PC-3 (cell line): Measurements from ENCODE around the gene GNAT2. TPM values are rescaled to one million over a fixed set of nuclear protein-coding genes. Genes with fewer than 3 reads are reported as not detected.
"Not testable (repeated sequence)": the region's sequence is repeated elsewhere in the genome, so short reads cannot be mapped to it uniquely, and the experiment has no call there.

ENCODE experiments used
- ATAC-seq: fragments of 200-7000 bp; cut with Tn5 transposase; 2 replicates; pipeline ENCODE4 v1.9.1; 2020; ENCODE audit warnings: mild to moderate bottlenecking, moderate library complexity
- BruUV-seq: library from RNA; stranded (reverse); fragments of 400-500 nt; replicated peaks from 2 replicates; lab custom pipeline; 2021; lab: Mats Ljungman, UMichigan
- CTCF ChIA-PET: fragments of 300-600 bp; sonication (Branson Sonifier 250); formaldehyde crosslinking; loops from one replicate; lab custom pipeline; 2022; ENCODE audit warnings: antibody characterized with exemption; lab: Charles Lee
- POLR2A ChIA-PET: fragments of 300-600 bp; sonication (Branson Sonifier 250); formaldehyde crosslinking; loops from one replicate; lab custom pipeline; 2022; ENCODE audit warnings: antibody characterized with exemption; ENCODE audit not compliant: unreplicated experiment; lab: Charles Lee
- DNase-seq: peaks from one replicate; pipeline ENCODE4 v3.0.0-alpha.2; 2015
- H2AFZ ChIP-seq: fragments of 300-600 bp; sonication (generic); 2 replicates; pipeline ENCODE4 v1.6.0; 2016; ENCODE audit warnings: antibody characterized with exemption, low read length
- H3F3A ChIP-seq: fragments of 300-600 bp; sonication (generic); one replicate; pipeline ENCODE4 v1.6.0; 2017; ENCODE audit warnings: antibody characterized with exemption, low read length, control low read depth, mild to moderate bottlenecking; ENCODE audit not compliant: unreplicated experiment
- H3K27ac ChIP-seq: fragments of 300-600 bp; sonication (generic); 2 replicates; pipeline ENCODE4 v1.5.1; 2016; ENCODE audit warnings: mild to moderate bottlenecking, low read length
- H3K27me3 ChIP-seq: fragments of 300-600 bp; sonication (generic); 2 replicates; pipeline ENCODE4 v1.6.1; 2016; ENCODE audit warnings: low read length, mixed read lengths
- H3K36me3 ChIP-seq: fragments of 300-600 bp; sonication (generic); 2 replicates; pipeline ENCODE4 v1.6.1; 2016; ENCODE audit warnings: low read depth, mixed run types, low read length, mixed read lengths
- H3K4me1 ChIP-seq: fragments of 300-600 bp; sonication (generic); 2 replicates; pipeline ENCODE4 v1.5.1; 2016; ENCODE audit warnings: low read length; ENCODE audit not compliant: insufficient read depth
- H3K4me2 ChIP-seq: fragments of 300-600 bp; sonication (generic); 2 replicates; pipeline ENCODE4 v1.6.0; 2016; ENCODE audit warnings: low read length
- H3K4me3 ChIP-seq: fragments of 300-600 bp; sonication (generic); 2 replicates; pipeline ENCODE4 v1.5.1; 2016; ENCODE audit warnings: mild to moderate bottlenecking, low read length, mixed read lengths
- H3K79me2 ChIP-seq: fragments of 300-600 bp; sonication (generic); 2 replicates; pipeline ENCODE4 v1.6.1; 2017; ENCODE audit warnings: low read length, mixed read lengths
- H3K9ac ChIP-seq: fragments of 300-600 bp; sonication (generic); 2 replicates; pipeline ENCODE4 v1.6.0; 2016; ENCODE audit warnings: mild to moderate bottlenecking, low read length
- H3K9me2 ChIP-seq: fragments of 300-600 bp; sonication (generic); replicated peaks from 2 replicates; pipeline ENCODE4 v1.6.1; 2016; ENCODE audit warnings: mixed run types, low read length, mixed read lengths
- H3K9me3 ChIP-seq: fragments of 300-600 bp; sonication (generic); 2 replicates; pipeline ENCODE4 v1.6.1; 2016; ENCODE audit warnings: low read length, mixed read lengths
- H4K20me1 ChIP-seq: fragments of 300-600 bp; sonication (generic); 2 replicates; pipeline ENCODE4 v1.6.1; 2016; ENCODE audit warnings: low read length, mixed read lengths
- EZH2 ChIP-seq: fragments of 300-600 bp; sonication (generic); IDR thresholded peaks from one replicate; pipeline ENCODE4 v1.6.1; 2017; ENCODE audit warnings: antibody characterized with exemption, mild to moderate bottlenecking, low read length; ENCODE audit not compliant: unreplicated experiment
- EZH2phosphoT487 ChIP-seq: fragments of 300-600 bp; sonication (generic); IDR thresholded peaks from 2 replicates; pipeline ENCODE4 v1.6.1; 2018; ENCODE audit warnings: mild to moderate bottlenecking, antibody characterized with exemption, low read length, borderline replicate concordance
- intact Hi-C: fragments of 100-400 bp; cut with micrococcal nuclease; formaldehyde crosslinking; loops from 2 replicates; pipeline ENCODE4 v1.9.0; 2023
- total RNA-seq: library from RNA; depleted of rRNA; stranded (reverse); fragments of >200 nt; gene quantifications from 2 replicates; pipeline ENCODE4 v1.2.3, GENCODE V29; 2014
- TF ChIP-seq, protein P1 (sequence below): fragments of 300-600 bp; sonication (generic); conservative IDR thresholded peaks from 2 replicates; pipeline ENCODE4 v1.5.1; 2017; ENCODE audit warnings: antibody characterized with exemption, low read depth, mild to moderate bottlenecking, low read length

GNAT2 gene
- total RNA-seq, 1 experiment from 2014 or later: 0.69 TPM

DNA sequence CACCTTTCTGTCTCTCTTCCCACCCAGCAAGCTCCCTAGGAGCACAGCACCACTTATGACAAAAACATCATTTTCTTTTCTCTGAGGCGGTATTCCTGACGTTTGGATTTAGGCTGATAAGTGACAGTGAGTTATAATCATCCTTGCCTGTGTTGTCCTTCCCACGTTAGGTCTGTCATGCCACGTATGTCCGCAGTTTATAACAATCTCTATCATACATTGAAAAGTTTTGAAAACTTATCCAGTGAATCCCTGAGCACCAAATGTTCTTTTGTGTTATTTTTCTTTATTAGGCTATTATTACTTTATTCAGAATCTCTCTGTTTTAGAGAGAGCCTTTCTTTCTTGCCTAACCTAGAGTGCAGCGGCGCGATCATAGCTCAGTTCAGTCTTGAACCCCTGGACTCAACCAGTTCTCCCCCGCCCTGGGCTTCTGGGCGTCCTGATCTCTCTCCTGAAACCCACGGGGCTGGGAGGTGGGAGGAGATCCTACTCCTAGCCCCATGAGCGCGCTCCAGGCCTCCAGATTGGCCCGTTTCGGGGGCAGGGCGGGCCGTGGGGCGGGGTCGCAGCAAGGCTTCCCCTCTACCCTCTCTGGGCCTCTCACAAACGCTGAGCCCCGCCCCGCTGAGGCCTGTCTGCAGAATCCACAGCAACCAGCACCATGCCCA is 48.2 kb upstream of the GNAT2 start, which contains the start of gene GSTM2:
TSS of gene GSTM2 (plus strand) at position 606 of the 671 bp plus-strand sequence. CDS start at position 665, 59 bp downstream.
- H3K27ac ChIP-seq: no peak within 1 kb of the TSS
- CTCF ChIA-PET: no interaction called here
- no peaks in the 10 kb centered on the region for H3K36me3 ChIP-seq
- no peaks in the 10 kb centered on the region for H3F3A ChIP-seq
- DNase-seq (peak; percentile 86), ATAC-seq (peak; percentile 99)
- peak within 1 kb of the TSS; percentile 75 for H3K4me2 ChIP-seq
- H3K27me3 ChIP-seq: no peaks in the 10 kb centered on the region
- H3K4me1 ChIP-seq: peaks cover 28% of the 10 kb centered on the region
- intact Hi-C loops: no loop called here
- no peaks in the 10 kb centered on the region for H3K79me2 ChIP-seq
- H2AFZ ChIP-seq: peak within 1 kb of the TSS; percentile 69
- H3K9me3 ChIP-seq: no peaks in the 10 kb centered on the region
- TF ChIP-seq EZH2 (no peak), EZH2phosphoT487 (no peak)
- TF ChIP-seq, protein P1, sequence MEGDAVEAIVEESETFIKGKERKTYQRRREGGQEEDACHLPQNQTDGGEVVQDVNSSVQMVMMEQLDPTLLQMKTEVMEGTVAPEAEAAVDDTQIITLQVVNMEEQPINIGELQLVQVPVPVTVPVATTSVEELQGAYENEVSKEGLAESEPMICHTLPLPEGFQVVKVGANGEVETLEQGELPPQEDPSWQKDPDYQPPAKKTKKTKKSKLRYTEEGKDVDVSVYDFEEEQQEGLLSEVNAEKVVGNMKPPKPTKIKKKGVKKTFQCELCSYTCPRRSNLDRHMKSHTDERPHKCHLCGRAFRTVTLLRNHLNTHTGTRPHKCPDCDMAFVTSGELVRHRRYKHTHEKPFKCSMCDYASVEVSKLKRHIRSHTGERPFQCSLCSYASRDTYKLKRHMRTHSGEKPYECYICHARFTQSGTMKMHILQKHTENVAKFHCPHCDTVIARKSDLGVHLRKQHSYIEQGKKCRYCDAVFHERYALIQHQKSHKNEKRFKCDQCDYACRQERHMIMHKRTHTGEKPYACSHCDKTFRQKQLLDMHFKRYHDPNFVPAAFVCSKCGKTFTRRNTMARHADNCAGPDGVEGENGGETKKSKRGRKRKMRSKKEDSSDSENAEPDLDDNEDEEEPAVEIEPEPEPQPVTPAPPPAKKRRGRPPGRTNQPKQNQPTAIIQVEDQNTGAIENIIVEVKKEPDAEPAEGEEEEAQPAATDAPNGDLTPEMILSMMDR: no peak
- H3K4me3 ChIP-seq: peak within 1 kb of the TSS; percentile 64
- POLR2A ChIA-PET: interaction anchor here (0.6 kb wide), 1 partner anchor 919 kb away, joined by 3 read pairs; no protein-coding TSS in a partner anchor
- no peaks in the 10 kb centered on the region for H3K9me2 ChIP-seq
- no peaks in the 10 kb centered on the region for H4K20me1 ChIP-seq
- H3K9ac ChIP-seq: peak within 1 kb of the TSS; percentile 4; the same call in 1 of the 2 replicates
- no TSS peak for BruUV-seq

DNA sequence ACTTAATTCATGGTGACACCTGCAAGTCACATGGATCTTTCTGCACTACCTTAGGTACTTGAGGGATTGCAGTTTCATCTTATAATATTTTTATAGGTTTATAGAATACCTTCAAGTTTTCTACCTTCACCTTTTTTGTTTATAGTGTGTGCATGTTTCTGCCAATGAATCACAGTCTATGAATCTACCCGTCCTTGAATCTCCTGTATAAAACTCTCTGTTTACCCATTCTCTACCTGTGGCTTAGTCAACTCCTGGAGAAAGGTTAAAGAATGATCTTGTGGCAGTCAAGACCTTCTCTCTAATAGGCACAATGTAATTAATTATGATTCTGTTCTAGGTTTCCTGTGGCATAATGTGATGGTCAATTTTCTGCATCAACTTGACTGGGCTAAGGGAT is 45.3 kb upstream of the GNAT2 start:
- Histone ChIP-seq H3K4me1 (peaks cover 28% of the 10 kb centered on the region), H3K27me3 (no peaks in the 10 kb centered on the region), H3K79me2 (no peaks in the 10 kb centered on the region), H3K9ac (no peak overlapping the region), H3K4me2 (no peak overlapping the region), H3K36me3 (no peaks in the 10 kb centered on the region), H3K9me2 (no peaks in the 10 kb centered on the region), H2AFZ (no peak overlapping the region), H3F3A (no peaks in the 10 kb centered on the region), H3K27ac (peak overlapping the region; percentile 45), H4K20me1 (no peaks in the 10 kb centered on the region), H3K9me3 (no peaks in the 10 kb centered on the region), H3K4me3 (no peak overlapping the region)
- BruUV-seq: no TSS peak
- ChIA-PET CTCF (no interaction called here), POLR2A (no interaction called here)
- TF ChIP-seq EZH2phosphoT487 (no peak), EZH2 (no peak)
- TF ChIP-seq, protein P1: no peak
- ATAC-seq: peak; percentile 14; the same call in 1 of the 2 replicates
- intact Hi-C loops: no loop called here
- peak; percentile 60 for DNase-seq

DNA sequence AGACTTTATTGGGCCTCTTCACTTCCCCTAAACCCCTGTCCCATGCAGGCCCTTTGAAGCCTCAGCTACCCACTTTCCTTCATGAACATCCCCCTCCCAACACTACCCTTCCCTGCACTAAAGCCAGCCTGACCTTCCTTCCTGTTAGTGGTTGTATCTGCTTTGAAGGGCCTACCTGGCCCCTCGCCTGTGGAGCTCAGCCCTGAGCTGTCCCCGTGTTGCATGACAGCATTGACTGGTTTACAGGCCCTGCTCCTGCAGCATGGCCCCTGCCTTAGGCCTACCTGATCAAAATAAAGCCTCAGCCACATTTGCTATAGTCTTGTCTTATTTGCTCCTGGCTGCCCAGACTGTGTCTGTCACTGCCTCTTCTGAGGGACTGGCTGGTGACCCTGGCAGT is 42.0 kb upstream of the GNAT2 start:
- no peak overlapping the region for H2AFZ ChIP-seq
- CTCF ChIA-PET: no interaction called here
- no peak overlapping the region for H3K4me3 ChIP-seq
- H4K20me1 ChIP-seq: no peaks in the 10 kb centered on the region
- BruUV-seq: no TSS peak
- no peaks in the 10 kb centered on the region for H3K79me2 ChIP-seq
- no peaks in the 10 kb centered on the region for H3K36me3 ChIP-seq
- TF ChIP-seq EZH2phosphoT487 (no peak), EZH2 (no peak)
- TF ChIP-seq, protein P1: no peak
- no peak overlapping the region for H3K9ac ChIP-seq
- DNase-seq: no peak
- ATAC-seq: no peak
- peaks cover 18% of the 10 kb centered on the region for H3K4me1 ChIP-seq
- H3K9me3 ChIP-seq: no peaks in the 10 kb centered on the region
- H3K27me3 ChIP-seq: no peaks in the 10 kb centered on the region
- no peaks in the 10 kb centered on the region for H3K9me2 ChIP-seq
- H3K4me2 ChIP-seq: no peak overlapping the region
- H3K27ac ChIP-seq: no peak overlapping the region
- intact Hi-C loops: no loop called here
- POLR2A ChIA-PET: no interaction called here
- H3F3A ChIP-seq: no peaks in the 10 kb centered on the region

DNA sequence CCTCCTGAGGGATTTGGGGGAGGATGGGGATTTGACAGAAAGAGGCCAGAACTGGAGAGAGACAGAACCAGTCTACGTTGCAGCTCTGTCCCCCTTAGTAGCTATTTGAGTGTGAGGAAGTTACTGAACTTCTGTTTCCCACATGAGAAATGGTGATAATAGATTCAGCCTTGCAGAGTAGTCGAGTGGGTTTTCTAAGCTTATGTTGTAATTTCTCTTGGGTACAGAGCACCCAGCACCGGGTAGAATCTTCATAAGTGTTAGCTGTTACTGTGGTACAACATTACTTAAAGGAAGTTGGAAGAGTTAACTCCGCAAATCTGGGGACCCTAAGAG is 41.2 kb upstream of the GNAT2 start:
- H3K4me3 ChIP-seq, H3K4me2 ChIP-seq, ATAC-seq, BruUV-seq, H3K27ac ChIP-seq, H3K27me3 ChIP-seq, DNase-seq, H3K79me2 ChIP-seq, H3K9me2 ChIP-seq, POLR2A ChIA-PET, H2AFZ ChIP-seq, CTCF ChIA-PET, H3F3A ChIP-seq, H3K36me3 ChIP-seq, H4K20me1 ChIP-seq, intact Hi-C loops, H3K9me3 ChIP-seq, H3K9ac ChIP-seq: not testable (repeated sequence)
- peaks cover 19% of the 10 kb centered on the region for H3K4me1 ChIP-seq
